Neural cell (in vitro differentiated cells): ENCODE measurements around the gene HDAC4. TPM values are rescaled to one million over a fixed set of nuclear protein-coding genes. Genes with fewer than 3 reads are reported as not detected.

Source experiments
- H2AFZ ChIP-seq: fragments of 200-600, 300-800 bp; sonication (generic), shearing (Covaris generic); 2 replicates; pipeline ENCODE4 v1.6.0; 2014; ENCODE audit warnings: low read depth, mild to moderate bottlenecking, antibody characterized with exemption, low read length, moderate library complexity
- H3F3A ChIP-seq: fragments of 200-600 bp; shearing (Covaris generic); 2 replicates; pipeline ENCODE4 v1.6.1; 2016; ENCODE audit warnings: mild to moderate bottlenecking, moderate library complexity, mixed read lengths, antibody characterized with exemption, low read length; ENCODE audit not compliant: insufficient read depth, poor library complexity, severe bottlenecking
- H3K27ac ChIP-seq: fragments of 200-600, 300-800 bp; sonication (generic), shearing (Covaris generic); 2 replicates; pipeline ENCODE4 v1.5.1; 2014; ENCODE audit warnings: mild to moderate bottlenecking, low read length, moderate library complexity
- H3K27me3 ChIP-seq: fragments of 300-800, 200-600 bp; sonication (generic), shearing (Covaris generic); 2 replicates; pipeline ENCODE4 v1.6.0; 2014; ENCODE audit warnings: mild to moderate bottlenecking, low read depth, low read length, moderate library complexity; ENCODE audit not compliant: insufficient read depth
- H3K36me3 ChIP-seq: fragments of 300-800, 200-600 bp; sonication (generic), shearing (Covaris generic); 2 replicates; pipeline ENCODE4 v1.5.1; 2014; ENCODE audit warnings: mild to moderate bottlenecking, antibody characterized with exemption, low read length, moderate library complexity; ENCODE audit not compliant: insufficient read depth
- H3K4me2 ChIP-seq: fragments of 300-800, 200-600 bp; sonication (generic), shearing (Covaris generic); 2 replicates; pipeline ENCODE4 v1.6.0; 2014; ENCODE audit warnings: mild to moderate bottlenecking, low read length
- H3K4me3 ChIP-seq: fragments of 300-800, 200-600 bp; sonication (generic), shearing (Covaris generic); 2 replicates; pipeline ENCODE4 v1.5.1; 2014; ENCODE audit warnings: mild to moderate bottlenecking, low read length, moderate library complexity
- H3K79me2 ChIP-seq: fragments of 200-600 bp; shearing (Covaris generic); replicated peaks from 2 replicates; pipeline ENCODE4 v1.6.0; 2014; ENCODE audit warnings: mild to moderate bottlenecking, low read length, moderate library complexity; ENCODE audit not compliant: insufficient read depth
- H3K9ac ChIP-seq: fragments of 300-800, 200-600 bp; sonication (generic), shearing (Covaris generic); 2 replicates; pipeline ENCODE4 v1.6.1; 2016; ENCODE audit warnings: mild to moderate bottlenecking, low read length, mixed read lengths
- H3K9me2 ChIP-seq: fragments of 200-600 bp; shearing (Covaris generic); 2 replicates; pipeline ENCODE4 v1.6.1; 2016; ENCODE audit warnings: mild to moderate bottlenecking, low read length, mixed read lengths; ENCODE audit not compliant: insufficient read depth
- H3K9me3 ChIP-seq: fragments of 200-600, 300-800 bp; sonication (generic), shearing (Covaris generic); 2 replicates; pipeline ENCODE4 v1.6.1; 2016; ENCODE audit warnings: mild to moderate bottlenecking, mixed run types, low read length, moderate library complexity, mixed read lengths
- H4K20me1 ChIP-seq: fragments of 200-600 bp; shearing (Covaris generic); 2 replicates; pipeline ENCODE4 v1.6.1; 2016; ENCODE audit warnings: mild to moderate bottlenecking, mixed run types; ENCODE audit not compliant: insufficient read depth
- CTCF ChIP-seq: fragments of 450-650 bp; IDR thresholded peaks from 2 replicates; pipeline ENCODE4 v1.5.1; 2014; ENCODE audit warnings: antibody characterized with exemption, mild to moderate bottlenecking, moderate library complexity; ENCODE audit not compliant: poor library complexity, severe bottlenecking
- EP300 ChIP-seq: fragments of 450-650 bp; conservative IDR thresholded peaks from 2 replicates; pipeline ENCODE4 v1.6.1; 2014; ENCODE audit warnings: antibody characterized with exemption, mild to moderate bottlenecking, moderate library complexity; ENCODE audit not compliant: poor library complexity, severe bottlenecking
- EZH2 ChIP-seq: fragments of 200-600, 300-800 bp; shearing (Covaris generic), sonication (generic); IDR thresholded peaks from 2 replicates; pipeline ENCODE4 v1.6.1; 2014; ENCODE audit warnings: antibody characterized with exemption, low read length, borderline replicate concordance, mild to moderate bottlenecking; ENCODE audit not compliant: insufficient read depth, poor library complexity, severe bottlenecking
- MXI1 ChIP-seq: fragments of 450-650 bp; conservative IDR thresholded peaks from 2 replicates; pipeline ENCODE4 v1.6.1; 2014; ENCODE audit warnings: antibody characterized with exemption, mild to moderate bottlenecking; ENCODE audit not compliant: poor library complexity, severe bottlenecking
- POLR2AphosphoS5 ChIP-seq: IDR thresholded peaks from 2 replicates; pipeline ENCODE4 v1.6.1; 2012
- RAD21 ChIP-seq: fragments of 450-650 bp; conservative IDR thresholded peaks from 2 replicates; pipeline ENCODE4 v1.6.1; 2014; ENCODE audit warnings: antibody characterized with exemption, mild to moderate bottlenecking, moderate library complexity
- SMC3 ChIP-seq: fragments of 450-650 bp; conservative IDR thresholded peaks from 2 replicates; pipeline ENCODE4 v1.6.1; 2014; ENCODE audit warnings: antibody characterized with exemption, mild to moderate bottlenecking, moderate library complexity; ENCODE audit not compliant: poor library complexity
- TAF1 ChIP-seq: IDR thresholded peaks from 2 replicates; pipeline ENCODE4 v1.6.1; 2012; ENCODE audit warnings: low read depth
- polyA plus RNA-seq: library from polyadenylated mRNA; depleted of rRNA; stranded (reverse); fragments of >200 nt; gene quantifications from 2 replicates; pipeline ENCODE4 v1.2.3, GENCODE V29; 2014
- TF ChIP-seq, protein P1 (sequence below): IDR thresholded peaks from 2 replicates; pipeline ENCODE4 v1.6.1; 2012; ENCODE audit warnings: borderline replicate concordance

Gene HDAC4
- polyA plus RNA-seq, 1 donor from 2014 or later, result 3.4 TPM

DNA sequence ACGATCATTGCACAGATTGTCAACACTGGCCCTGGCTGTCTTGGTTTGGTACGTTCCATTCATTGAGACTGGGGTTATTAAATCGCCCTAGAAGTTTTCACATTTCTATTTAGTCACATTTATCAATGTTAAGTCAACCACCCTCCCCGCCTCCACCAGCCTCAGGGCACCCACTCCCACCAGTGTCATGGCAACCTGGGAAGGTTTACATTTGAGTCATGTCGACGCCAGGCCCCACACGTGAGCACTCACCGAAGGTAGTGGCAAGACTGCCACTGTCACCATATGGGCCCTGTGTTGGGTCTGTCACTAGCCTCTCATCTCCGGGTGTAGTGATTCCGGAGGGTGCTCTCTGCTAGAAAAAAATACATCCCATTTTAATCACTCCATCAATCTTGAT, 358.8 kb downstream of the HDAC4 start:
- Histone ChIP-seq H3K9me2 (no peaks in the 10 kb centered on the region), H3K9ac (no peak overlapping the region), H3K79me2 (no peaks in the 10 kb centered on the region), H3F3A (no peaks in the 10 kb centered on the region), H4K20me1 (no peaks in the 10 kb centered on the region), H3K27me3 (no peaks in the 10 kb centered on the region), H2AFZ (no peak overlapping the region), H3K4me2 (no peak overlapping the region), H3K9me3 (no peaks in the 10 kb centered on the region), H3K4me3 (no peak overlapping the region), H3K36me3 (no peaks in the 10 kb centered on the region), H3K27ac (no peak overlapping the region)
- no peak for TF ChIP-seq TAF1
- TF ChIP-seq RAD21, result no peak
- no peak for TF ChIP-seq EP300
- TF ChIP-seq EZH2, result no peak
- no peak for TF ChIP-seq CTCF
- no peak for TF ChIP-seq SMC3
- TF ChIP-seq, protein P1, sequence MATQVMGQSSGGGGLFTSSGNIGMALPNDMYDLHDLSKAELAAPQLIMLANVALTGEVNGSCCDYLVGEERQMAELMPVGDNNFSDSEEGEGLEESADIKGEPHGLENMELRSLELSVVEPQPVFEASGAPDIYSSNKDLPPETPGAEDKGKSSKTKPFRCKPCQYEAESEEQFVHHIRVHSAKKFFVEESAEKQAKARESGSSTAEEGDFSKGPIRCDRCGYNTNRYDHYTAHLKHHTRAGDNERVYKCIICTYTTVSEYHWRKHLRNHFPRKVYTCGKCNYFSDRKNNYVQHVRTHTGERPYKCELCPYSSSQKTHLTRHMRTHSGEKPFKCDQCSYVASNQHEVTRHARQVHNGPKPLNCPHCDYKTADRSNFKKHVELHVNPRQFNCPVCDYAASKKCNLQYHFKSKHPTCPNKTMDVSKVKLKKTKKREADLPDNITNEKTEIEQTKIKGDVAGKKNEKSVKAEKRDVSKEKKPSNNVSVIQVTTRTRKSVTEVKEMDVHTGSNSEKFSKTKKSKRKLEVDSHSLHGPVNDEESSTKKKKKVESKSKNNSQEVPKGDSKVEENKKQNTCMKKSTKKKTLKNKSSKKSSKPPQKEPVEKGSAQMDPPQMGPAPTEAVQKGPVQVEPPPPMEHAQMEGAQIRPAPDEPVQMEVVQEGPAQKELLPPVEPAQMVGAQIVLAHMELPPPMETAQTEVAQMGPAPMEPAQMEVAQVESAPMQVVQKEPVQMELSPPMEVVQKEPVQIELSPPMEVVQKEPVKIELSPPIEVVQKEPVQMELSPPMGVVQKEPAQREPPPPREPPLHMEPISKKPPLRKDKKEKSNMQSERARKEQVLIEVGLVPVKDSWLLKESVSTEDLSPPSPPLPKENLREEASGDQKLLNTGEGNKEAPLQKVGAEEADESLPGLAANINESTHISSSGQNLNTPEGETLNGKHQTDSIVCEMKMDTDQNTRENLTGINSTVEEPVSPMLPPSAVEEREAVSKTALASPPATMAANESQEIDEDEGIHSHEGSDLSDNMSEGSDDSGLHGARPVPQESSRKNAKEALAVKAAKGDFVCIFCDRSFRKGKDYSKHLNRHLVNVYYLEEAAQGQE, result no peak
- no peak for TF ChIP-seq POLR2AphosphoS5
- no peak for TF ChIP-seq MXI1

- Histone ChIP-seq H3K36me3 (no peaks in the 10 kb centered on the region), H4K20me1 (no peaks in the 10 kb centered on the region), H3K4me3 (no peak overlapping the region), H3K27me3 (no peaks in the 10 kb centered on the region), H3K9ac (no peak overlapping the region), H3K9me3 (no peaks in the 10 kb centered on the region), H2AFZ (no peak overlapping the region), H3K9me2 (no peaks in the 10 kb centered on the region), H3K79me2 (no peaks in the 10 kb centered on the region), H3F3A (no peaks in the 10 kb centered on the region), H3K27ac (no peak overlapping the region), H3K4me2 (no peak overlapping the region)
- TF ChIP-seq EP300, result no peak
- no peak for TF ChIP-seq POLR2AphosphoS5
- TF ChIP-seq CTCF, result no peak
- no peak for TF ChIP-seq TAF1
- no peak for TF ChIP-seq EZH2
- TF ChIP-seq MXI1, result no peak
- no peak for TF ChIP-seq SMC3
- no peak for TF ChIP-seq RAD21
- TF ChIP-seq, protein P1, result no peak
Measured at GRCh38 chr2:239041062-239041461, 359.8 kb downstream of the HDAC4 start.
